ENCODE results near the gene ACKR1. TPM values are rescaled to one million over a fixed set of nuclear protein-coding genes. Genes with fewer than 3 reads are reported as not detected.
A peak's percentile ranks its signal among the peaks of the same experiment; 100 is the strongest.

The ACKR1 gene
- polyA plus RNA-seq, 1 donor (not counting 4 experiments of a cell fraction or from before 2014, with no cell fraction given), result not detected

GRCh38 chr1:159212596-159212995, 7.9 kb downstream of the ACKR1 start:
- FAIRE-seq (no peak), DNase-seq (ENCODE audit: low read depth, low spot score) (no peak)

GRCh38 chr1:159214149-159214760, 9.6 kb downstream of the ACKR1 start:
- H3K9me3 ChIP-seq (ENCODE audit: control insufficient read depth, low read depth, low read length), result no peaks in the 10 kb centered on the region
- DNase-seq (ENCODE audit: low read depth, low spot score) (no peak), FAIRE-seq (no peak)
- no peak overlapping the region for H2AFZ ChIP-seq (ENCODE audit: control insufficient read depth, low read length)
- peak; percentile 81 to 88 (median 88) for TF ChIP-seq CTCF (optimal IDR thresholded peaks at IDR 0.05 in 1 of 3, IDR thresholded peaks at IDR 0.05 in 1 of 3, conservative IDR thresholded peaks at IDR 0.05 in 1 of 3; ENCODE audit: extremely low read depth in 1 of 3, insufficient read depth in 2 of 3, low read length in 3 of 3)
- TF ChIP-seq EZH2 (IDR thresholded peaks at IDR 0.05; ENCODE audit: low read length), result no peak
- no peaks in the 10 kb centered on the region for H3K27me3 ChIP-seq (ENCODE audit: control insufficient read depth, extremely low read depth, insufficient read depth, low read length)
- dilution Hi-C loops (cut with MboI; ENCODE audit: extremely low pct_ligation_motif_present, low sequenced_read_pairs), result no loop called here
- no peak overlapping the region for H3K4me2 ChIP-seq (ENCODE audit: control insufficient read depth, extremely low read depth, insufficient read depth, low read depth, low read length)
- no peak overlapping the region for H3K4me3 ChIP-seq (ENCODE audit: control insufficient read depth in 2 of 3, extremely low read depth in 1 of 3, insufficient read depth in 2 of 3, low read depth in 1 of 3, low read length in 3 of 3)
- no peaks in the 10 kb centered on the region for H3K9me1 ChIP-seq (ENCODE audit: control insufficient read depth, extremely low read depth, insufficient read depth, low read length)
- no peaks in the 10 kb centered on the region for H3K79me2 ChIP-seq (ENCODE audit: control insufficient read depth, insufficient read depth, low read length)
- no peak overlapping the region for H3K27ac ChIP-seq (ENCODE audit: control insufficient read depth, insufficient read depth, low read length)
- H4K20me1 ChIP-seq (ENCODE audit: control insufficient read depth, extremely low read depth, insufficient read depth, low read length), result no peaks in the 10 kb centered on the region
- H3K4me1 ChIP-seq (ENCODE audit: control insufficient read depth, extremely low read depth, insufficient read depth, low read length), result no peaks in the 10 kb centered on the region
- no peaks in the 10 kb centered on the region for H3K36me3 ChIP-seq (ENCODE audit: control insufficient read depth in 2 of 2, extremely low read depth in 1 of 2, insufficient read depth in 2 of 2, low read length in 2 of 2)
- no peak overlapping the region for H3K9ac ChIP-seq (ENCODE audit: control insufficient read depth, extremely low read depth, insufficient read depth, low read length)

More at GRCh38 chr1:159212596-159212995, 7.9 kb downstream of the ACKR1 start:
- Histone ChIP-seq H4K20me1 (ENCODE audit: control insufficient read depth, extremely low read depth, insufficient read depth, low read length) (no peaks in the 10 kb centered on the region), H2AFZ (ENCODE audit: control insufficient read depth, low read length) (no peak overlapping the region), H3K4me2 (ENCODE audit: control insufficient read depth, extremely low read depth, insufficient read depth, low read depth, low read length) (no peak overlapping the region), H3K79me2 (ENCODE audit: control insufficient read depth, insufficient read depth, low read length) (no peaks in the 10 kb centered on the region), H3K27me3 (ENCODE audit: control insufficient read depth, extremely low read depth, insufficient read depth, low read length) (peaks cover 6% of the 10 kb centered on the region), H3K4me3 (ENCODE audit: control insufficient read depth in 2 of 3, extremely low read depth in 1 of 3, insufficient read depth in 2 of 3, low read depth in 1 of 3, low read length in 3 of 3) (no peak overlapping the region), H3K4me1 (ENCODE audit: control insufficient read depth, extremely low read depth, insufficient read depth, low read length) (no peaks in the 10 kb centered on the region), H3K36me3 (ENCODE audit: control insufficient read depth in 2 of 2, extremely low read depth in 1 of 2, insufficient read depth in 2 of 2, low read length in 2 of 2) (no peaks in the 10 kb centered on the region), H3K9me1 (ENCODE audit: control insufficient read depth, extremely low read depth, insufficient read depth, low read length) (no peaks in the 10 kb centered on the region), H3K9ac (ENCODE audit: control insufficient read depth, extremely low read depth, insufficient read depth, low read length) (no peak overlapping the region), H3K27ac (ENCODE audit: control insufficient read depth, insufficient read depth, low read length) (no peak overlapping the region), H3K9me3 (ENCODE audit: control insufficient read depth, low read depth, low read length) (no peaks in the 10 kb centered on the region)
- TF ChIP-seq CTCF (optimal IDR thresholded peaks at IDR 0.05 in 1 of 3, IDR thresholded peaks at IDR 0.05 in 1 of 3, conservative IDR thresholded peaks at IDR 0.05 in 1 of 3; ENCODE audit: extremely low read depth in 1 of 3, insufficient read depth in 2 of 3, low read length in 3 of 3) (no peak), EZH2 (IDR thresholded peaks at IDR 0.05; ENCODE audit: low read length) (no peak)
- dilution Hi-C loops (cut with MboI; ENCODE audit: extremely low pct_ligation_motif_present, low sequenced_read_pairs), result no loop called here

Measured in keratinocyte (primary cell).